T-helper 2 cell (primary cell): ENCODE results near the gene SMG7.

Experiments used
- DNase-seq, 5 experiments: peaks; one replicate each; pipeline versions ENCODE4 v3.0.0 to v3.0.0-alpha.2; 2012 to 2022

The SMG7 gene

DNA sequence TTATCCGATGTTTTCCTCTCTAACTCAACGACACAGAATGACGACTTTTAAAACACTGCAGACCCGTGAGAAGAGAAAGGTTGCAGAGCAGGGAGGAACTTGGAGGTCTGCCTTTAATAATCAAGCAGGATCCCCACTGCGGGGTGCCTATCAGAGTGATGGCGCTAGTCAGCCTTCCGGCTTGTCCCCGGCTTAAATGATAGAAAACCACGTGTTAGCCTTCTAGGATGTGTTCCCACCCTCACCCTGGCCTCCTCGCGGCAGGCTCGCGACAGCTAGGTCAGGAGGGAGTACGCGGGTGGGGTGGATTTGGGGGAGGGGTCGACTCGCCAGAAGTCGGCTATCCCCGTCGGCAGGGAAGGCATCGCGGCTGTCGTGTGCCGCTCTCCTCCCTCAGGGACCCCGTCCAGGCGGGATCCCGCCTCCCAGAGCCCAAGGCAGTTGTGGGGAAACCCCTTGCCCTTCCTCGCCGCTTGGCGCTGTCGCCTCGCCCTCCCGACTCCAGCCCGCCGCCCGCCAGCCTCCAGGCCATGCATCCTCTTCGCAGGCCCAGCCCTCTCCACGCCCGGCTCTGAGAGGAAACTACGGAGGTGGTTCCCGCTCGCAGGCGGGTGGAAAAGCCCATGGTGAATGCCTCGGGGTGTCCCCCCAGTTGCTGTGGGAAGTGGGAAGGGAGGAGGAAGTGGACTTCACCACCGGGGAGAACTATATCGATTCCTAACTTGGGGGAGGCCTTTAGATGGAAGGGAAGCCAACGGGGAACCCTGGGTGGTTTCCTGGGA, 1.1 kb upstream of the SMG7 start:
- DNase-seq: peak; percentile 48 to 85 (median 58)

- DNase-seq: peak; percentile 95 to 99 (median 96)
Measured at GRCh38 chr1:183471743-183472487, 384 bp upstream of the SMG7 start.

GRCh38 chr1:183473217-183473536, 878 bp downstream of the SMG7 start:
- peak in 1 of 5 experiments; percentile 25 for DNase-seq

DNA sequence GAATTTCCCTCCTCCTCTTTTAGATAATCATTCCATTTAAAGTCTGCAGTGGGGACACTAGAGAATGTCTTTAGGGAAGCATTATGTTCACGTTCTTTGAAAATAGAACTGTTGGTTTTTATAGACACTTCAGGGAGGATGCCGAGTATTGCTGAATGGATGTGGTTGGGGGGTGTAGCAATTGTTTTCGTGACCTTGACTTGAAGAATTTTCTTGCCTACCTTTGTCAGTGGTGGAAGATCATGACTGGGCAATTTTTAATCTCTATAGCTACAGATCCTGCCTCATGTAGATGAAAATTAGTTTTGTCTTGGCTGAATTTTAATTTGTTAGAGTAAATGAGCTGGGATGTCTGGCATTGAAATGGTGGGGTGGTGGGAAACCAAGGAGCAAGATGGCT, 3.8 kb downstream of the SMG7 start:
- DNase-seq: peak in 1 of 5 experiments; percentile 13

GRCh38 chr1:183477986-183478781, 5.9 kb downstream of the SMG7 start:
- peak in 1 of 5 experiments; percentile 81 for DNase-seq

DNA sequence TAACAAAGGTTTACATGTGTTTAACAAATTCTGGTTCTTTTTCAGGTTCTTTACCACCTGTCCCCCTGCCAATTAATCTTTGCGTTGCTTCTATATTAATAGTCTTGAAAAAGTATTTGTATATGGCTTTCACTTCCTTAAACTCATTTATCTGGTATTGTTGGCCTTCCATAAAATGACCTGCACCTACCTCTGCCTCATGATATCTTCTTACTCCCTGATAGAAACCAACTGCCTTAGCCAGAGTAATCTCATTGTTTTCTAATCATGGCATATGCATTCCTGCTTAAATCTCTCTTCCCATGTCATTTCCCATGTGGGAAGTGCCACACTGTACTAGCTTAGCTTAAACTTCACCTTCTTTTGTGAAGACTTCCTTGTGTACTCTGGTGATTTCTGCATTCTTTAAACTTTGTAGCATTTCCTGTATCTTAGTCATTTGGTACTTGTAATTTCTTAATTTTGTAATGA, 8.7 kb downstream of the SMG7 start:
- peak in 1 of 5 experiments; percentile 52 for DNase-seq

DNA sequence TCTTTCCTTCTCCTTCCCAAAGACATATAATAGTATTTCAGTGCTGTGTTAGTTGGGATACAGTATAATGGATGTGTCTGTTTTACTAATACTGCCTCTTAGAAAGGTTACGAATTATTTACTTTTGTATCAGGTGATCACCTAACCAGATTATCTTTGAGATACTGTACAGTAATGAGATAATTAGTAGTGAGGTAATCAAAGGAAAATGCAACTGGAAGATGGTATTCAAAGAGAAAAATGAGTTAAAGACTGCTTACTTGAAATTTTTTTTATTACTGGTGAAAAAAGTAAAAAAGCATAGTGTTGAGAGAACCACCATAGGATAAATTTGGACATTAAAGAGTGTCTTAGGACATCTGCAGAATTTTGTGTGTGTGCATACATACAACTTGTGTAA, 10.9 kb downstream of the SMG7 start:
- DNase-seq: no peak

DNA sequence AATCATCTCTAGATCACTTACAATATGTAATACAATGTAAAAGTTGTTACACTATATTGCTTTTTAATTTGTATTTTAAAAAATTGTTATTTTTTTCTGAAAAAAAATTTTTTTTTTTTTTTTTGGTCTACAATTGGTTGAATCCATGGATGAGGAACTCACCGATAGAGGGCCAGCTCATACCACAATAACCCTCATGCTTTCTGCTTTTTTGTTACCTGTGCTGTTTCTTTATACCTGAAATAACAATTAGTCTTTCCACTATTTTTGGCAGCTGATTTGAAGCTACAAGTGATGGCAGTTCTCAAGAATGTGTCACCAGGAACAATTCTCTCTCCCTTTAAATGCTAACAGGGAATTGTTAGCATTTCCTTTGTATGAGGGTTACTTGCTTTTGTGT, 12.0 kb downstream of the SMG7 start:
- no peak for DNase-seq

- no peak for DNase-seq
Measured at GRCh38 chr1:183484851-183485250, 12.6 kb downstream of the SMG7 start.

GRCh38 chr1:183487674-183488442, 15.6 kb downstream of the SMG7 start:
- DNase-seq: peak in 1 of 5 experiments; percentile 4

DNA sequence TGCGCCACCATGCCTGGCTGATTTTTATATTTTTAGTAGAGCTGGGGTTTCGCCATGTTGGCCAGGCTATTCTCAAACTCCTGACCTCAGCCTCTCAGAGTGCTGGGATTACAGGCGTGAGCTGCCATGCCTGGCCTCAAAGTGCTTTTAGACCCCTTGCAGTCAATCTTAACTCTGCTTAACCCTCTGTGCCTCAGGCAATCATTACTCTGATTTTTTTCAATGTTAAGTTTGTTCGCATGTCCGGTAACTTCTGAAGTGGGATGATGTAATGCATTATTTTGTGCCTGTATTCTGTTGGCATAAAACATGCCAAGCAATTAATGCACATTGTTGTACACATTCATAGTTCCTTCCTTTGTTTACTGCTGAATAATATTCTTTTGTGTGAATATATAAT, 18.6 kb downstream of the SMG7 start:
- DNase-seq: no peak

- no peak for DNase-seq
Measured at GRCh38 chr1:183493540-183494245, 21.4 kb downstream of the SMG7 start.

DNA sequence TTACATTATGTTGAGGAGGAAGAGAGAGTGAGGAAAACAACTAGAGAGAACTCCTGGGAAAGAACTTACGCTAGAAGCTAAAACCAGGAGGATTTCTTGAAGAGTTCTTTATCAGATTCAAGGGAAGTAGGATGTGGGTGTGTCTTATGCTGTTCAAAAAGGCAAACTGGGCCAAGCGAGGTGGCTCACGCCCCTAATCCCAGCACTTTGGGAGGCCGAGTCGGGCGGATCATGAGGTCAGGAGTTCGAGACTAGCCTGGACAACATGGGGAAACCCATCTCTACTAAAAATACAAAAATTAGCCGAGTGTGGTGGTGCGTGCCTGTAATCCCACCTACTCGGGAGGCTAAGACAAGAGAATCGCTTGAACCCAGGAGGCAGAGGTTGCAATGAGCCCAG, 23.1 kb downstream of the SMG7 start:
- DNase-seq: no peak

DNA sequence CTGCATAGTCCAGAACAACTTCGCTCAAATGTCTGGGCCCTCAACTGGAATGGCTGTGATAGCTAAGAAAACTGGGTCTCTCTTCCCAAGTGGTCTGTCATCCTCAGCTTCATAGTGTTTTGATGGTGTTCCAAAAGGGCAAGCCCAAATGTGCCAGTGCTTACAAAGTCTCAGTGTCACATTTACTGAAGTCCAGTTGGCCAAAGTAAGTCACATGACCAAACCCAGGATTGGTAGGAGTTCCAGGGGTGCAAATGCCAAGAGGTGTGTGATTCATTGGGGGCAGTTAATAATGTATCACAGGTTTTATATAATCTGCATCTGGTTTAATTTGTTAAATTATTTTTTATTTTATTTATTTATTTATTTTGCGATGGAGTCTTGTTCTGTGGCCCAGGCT, 24.9 kb downstream of the SMG7 start:
- DNase-seq: no peak

GRCh38 chr1:183498342-183498991, 26.2 kb downstream of the SMG7 start:
- peak in 1 of 5 experiments; percentile 45 for DNase-seq

- peak in 1 of 5 experiments; percentile 34 for DNase-seq
Measured at GRCh38 chr1:183505454-183506089, 33.3 kb downstream of the SMG7 start.

- DNase-seq: no peak
Measured at GRCh38 chr1:183506561-183506960, 34.3 kb downstream of the SMG7 start.

DNA sequence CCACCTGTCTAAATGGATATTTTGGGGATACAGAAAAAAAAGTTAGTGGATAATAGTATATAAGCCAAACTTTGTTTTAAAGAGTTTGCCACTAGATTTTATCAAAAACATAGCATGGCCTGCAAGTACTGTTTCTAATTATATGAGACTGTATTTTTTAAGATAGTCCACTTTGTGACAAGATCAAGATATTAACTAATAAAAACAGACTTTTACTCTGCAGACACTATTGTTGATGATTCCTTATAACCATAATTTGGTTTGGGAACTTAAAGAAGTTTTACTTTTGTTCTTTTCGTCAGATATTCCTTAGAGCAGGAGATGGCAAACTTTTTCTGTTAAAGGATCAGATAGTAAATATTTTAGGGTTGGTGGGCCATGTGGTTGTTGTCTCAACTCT, 36.4 kb downstream of the SMG7 start:
- DNase-seq: no peak

- DNase-seq: no peak
Measured at GRCh38 chr1:183512450-183512849, 40.2 kb downstream of the SMG7 start.

- no peak for DNase-seq
Measured at GRCh38 chr1:183514235-183514634, 41.9 kb downstream of the SMG7 start.
